WI38 (cell line): ENCODE results near the gene GALK2.

ENCODE experiments used
- H3K4me3 ChIP-seq: 2 replicates; pipeline ENCODE4 v1.5.1; 2011; ENCODE audit warnings: low read depth, mild to moderate bottlenecking, control low read depth, low read length
- CTCF ChIP-seq: IDR thresholded peaks from 2 replicates; pipeline ENCODE4 v1.5.1; 2012; ENCODE audit warnings: low read depth, mild to moderate bottlenecking, control low read depth, low read length

The GALK2 gene

GRCh38 chr15:49227602-49228001 lies 57.6 kb downstream of the GALK2 start:
- no peak overlapping the region for H3K4me3 ChIP-seq
- TF ChIP-seq CTCF = no peak

DNA sequence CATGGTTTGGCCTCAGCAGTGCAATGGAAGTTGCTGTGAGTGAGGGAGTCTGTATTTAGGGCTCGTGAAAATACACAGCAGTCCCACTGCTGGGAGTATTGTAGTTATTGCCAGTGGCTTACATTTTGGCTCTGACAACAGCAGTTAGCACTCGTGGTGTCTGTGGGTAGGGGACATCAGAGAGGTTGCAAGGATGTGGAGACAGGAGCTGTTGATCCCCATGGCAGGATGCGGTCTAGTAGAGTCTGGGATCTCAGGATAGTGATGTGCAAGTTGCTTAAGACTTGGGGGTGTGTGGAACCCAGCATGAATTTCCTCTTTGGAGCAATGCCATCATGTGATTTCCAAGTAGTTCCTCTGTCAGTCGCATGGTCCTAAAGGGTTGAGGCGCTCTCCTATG lies 59.9 kb downstream of the GALK2 start:
- no peak for TF ChIP-seq CTCF
- no peak overlapping the region for H3K4me3 ChIP-seq

DNA sequence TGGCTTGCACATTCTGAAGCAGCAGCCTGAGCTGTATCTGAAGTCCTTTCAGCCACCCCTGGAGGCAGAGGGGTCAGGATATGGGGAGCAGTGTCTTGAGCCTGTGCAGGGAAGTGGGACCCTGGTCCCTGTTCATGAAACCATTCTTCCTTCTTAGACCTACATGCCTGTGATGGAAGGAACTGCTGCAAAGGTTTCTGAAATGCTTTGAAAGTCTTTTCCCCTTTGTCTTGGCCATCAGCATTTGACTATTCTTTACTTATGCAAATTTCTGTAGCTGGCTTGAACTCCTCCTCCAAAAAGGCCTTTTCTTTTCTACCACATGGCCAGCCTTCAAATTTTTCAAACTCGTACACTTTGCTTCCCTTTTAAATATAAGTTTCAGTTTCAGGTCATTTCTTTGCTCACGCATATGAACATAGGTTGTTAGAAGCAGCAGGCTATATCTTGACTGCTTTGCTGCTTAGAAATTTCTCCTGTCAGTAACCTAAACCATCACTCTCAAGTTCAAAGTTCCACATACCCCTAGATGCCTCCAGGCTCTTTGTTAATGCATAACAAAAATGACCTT lies 62.3 kb downstream of the GALK2 start:
- TF ChIP-seq CTCF = no peak
- no peak overlapping the region for H3K4me3 ChIP-seq

DNA sequence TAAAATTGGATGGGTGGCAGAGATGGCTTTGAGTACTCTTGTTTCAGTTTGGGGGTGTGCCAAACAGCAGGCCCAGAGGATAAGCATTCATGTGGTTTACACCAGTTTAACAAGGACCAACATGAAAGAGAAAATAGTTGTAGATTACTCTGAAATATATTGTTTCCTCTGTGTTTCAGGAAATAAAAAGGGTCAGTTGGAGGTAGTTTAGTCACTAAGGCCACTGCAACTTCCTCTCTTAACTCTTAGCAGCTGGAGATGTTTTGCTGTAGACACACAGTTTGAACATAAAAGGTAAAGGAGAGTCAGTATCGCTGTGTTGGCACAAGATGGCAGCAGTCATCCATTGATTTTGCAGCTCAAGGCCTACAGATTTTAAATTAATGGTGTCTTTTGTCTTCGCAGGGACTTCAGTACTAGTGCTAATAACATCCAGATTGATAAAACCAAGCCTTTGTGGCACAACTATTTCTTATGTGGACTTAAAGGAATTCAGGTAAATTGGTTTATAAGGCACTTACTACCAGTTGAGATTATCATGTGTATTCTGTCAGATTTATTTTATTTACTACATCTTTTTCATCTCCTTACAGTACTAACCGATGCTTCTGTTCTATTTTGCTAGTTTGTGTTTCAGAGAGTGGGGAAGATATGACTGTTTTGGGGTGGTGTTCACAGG lies 65.5 kb downstream of the GALK2 start:
- no peak overlapping the region for H3K4me3 ChIP-seq
- peak; percentile 64 for TF ChIP-seq CTCF

GRCh38 chr15:49236869-49237268 lies 66.8 kb downstream of the GALK2 start:
- TF ChIP-seq CTCF = no peak
- no peak overlapping the region for H3K4me3 ChIP-seq

DNA sequence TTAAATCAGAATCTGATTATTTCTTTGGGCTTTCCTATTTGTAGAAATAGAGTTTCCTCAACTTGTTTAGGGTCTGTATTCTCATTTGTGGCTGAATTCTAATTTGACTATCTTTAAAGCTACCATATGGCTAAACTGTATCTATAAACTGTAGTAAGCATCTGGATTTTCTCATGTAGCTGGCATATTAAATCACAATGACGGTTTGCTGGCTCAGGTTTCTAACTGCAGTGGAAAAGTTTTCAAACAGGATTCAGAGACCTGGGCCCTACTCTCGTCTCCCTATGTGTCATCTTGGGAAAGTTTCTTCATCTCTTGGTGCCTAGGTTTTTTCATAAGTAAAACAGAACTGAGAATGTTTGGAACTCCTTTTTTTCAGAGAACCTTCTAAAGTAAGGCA lies 68.3 kb downstream of the GALK2 start:
- TF ChIP-seq CTCF = no peak
- no peak overlapping the region for H3K4me3 ChIP-seq

DNA sequence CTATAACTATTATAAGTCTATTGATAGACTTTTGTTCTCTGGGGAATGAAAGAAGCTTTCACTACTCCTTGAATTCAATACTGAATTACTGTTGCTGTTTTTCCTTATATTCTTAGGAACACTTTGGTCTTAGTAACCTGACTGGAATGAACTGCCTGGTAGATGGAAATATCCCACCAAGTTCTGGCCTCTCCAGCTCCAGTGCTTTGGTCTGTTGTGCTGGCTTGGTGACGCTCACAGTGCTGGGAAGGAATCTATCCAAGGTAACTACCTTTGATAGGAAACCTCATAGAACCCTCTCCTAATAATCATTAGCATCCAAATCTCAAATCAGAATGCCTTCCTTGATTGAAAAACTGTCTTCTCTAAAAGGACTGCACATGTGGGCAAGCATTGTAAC lies 69.1 kb downstream of the GALK2 start:
- TF ChIP-seq CTCF = no peak
- no peak overlapping the region for H3K4me3 ChIP-seq
